Karpas-422 (cell line): ENCODE measurements around the gene TMEM220. TPM values are rescaled to one million over a fixed set of nuclear protein-coding genes. Genes with fewer than 3 reads are reported as not detected.

Experiments
- DNase-seq: peaks from one replicate; pipeline ENCODE4 v3.0.0-alpha.2; 2015
- H2AFZ ChIP-seq: fragments of 200-600 bp; sonication (generic); 2 replicates; pipeline ENCODE4 v1.6.1; 2014; ENCODE audit warnings: antibody characterized with exemption, low read length, mixed read lengths
- H3K27ac ChIP-seq: fragments of 200-600 bp; sonication (generic); 2 replicates; pipeline ENCODE4 v1.5.1; 2014; ENCODE audit warnings: mild to moderate bottlenecking, low read length, moderate library complexity
- H3K27me3 ChIP-seq: fragments of 200-600 bp; sonication (generic); 2 replicates; pipeline ENCODE4 v1.6.1; 2014; ENCODE audit warnings: low read length, mixed read lengths
- H3K36me3 ChIP-seq: fragments of 200-600 bp; sonication (generic); 2 replicates; pipeline ENCODE4 v1.6.1; 2014; ENCODE audit warnings: low read length, mixed read lengths; ENCODE audit not compliant: insufficient read depth
- H3K4me1 ChIP-seq: fragments of 200-600 bp; sonication (generic); 2 replicates; pipeline ENCODE4 v1.6.1; 2014; ENCODE audit warnings: mild to moderate bottlenecking, low read length, mixed read lengths
- H3K4me2 ChIP-seq: fragments of 200-600 bp; sonication (generic); 2 replicates; pipeline ENCODE4 v1.6.1; 2014; ENCODE audit warnings: low read length, low read depth, mild to moderate bottlenecking; ENCODE audit not compliant: poor library complexity, severe bottlenecking
- H3K4me3 ChIP-seq: fragments of 200-600 bp; sonication (generic); 2 replicates; pipeline ENCODE4 v1.5.1; 2014; ENCODE audit warnings: mild to moderate bottlenecking, antibody characterized with exemption, low read length, mixed read lengths
- H3K79me2 ChIP-seq: fragments of 200-600 bp; sonication (generic); 2 replicates; pipeline ENCODE4 v1.6.1; 2014; ENCODE audit warnings: mild to moderate bottlenecking, low read length, mixed read lengths
- H3K9ac ChIP-seq: fragments of 200-600 bp; sonication (generic); 2 replicates; pipeline ENCODE4 v1.6.0; 2014; ENCODE audit warnings: low read length
- H3K9me2 ChIP-seq: fragments of 200-600 bp; sonication (generic), shearing (Covaris generic); replicated peaks from 2 replicates; pipeline ENCODE4 v1.6.0; 2014; ENCODE audit warnings: mild to moderate bottlenecking, low read length, moderate library complexity; ENCODE audit not compliant: insufficient read depth
- H3K9me3 ChIP-seq: fragments of 300-700, 200-600 bp; sonication (generic); 2 replicates; pipeline ENCODE4 v1.6.1; 2014; ENCODE audit warnings: low read length, mixed read lengths
- H4K20me1 ChIP-seq: fragments of 200-600 bp; sonication (generic); 2 replicates; pipeline ENCODE4 v1.6.1; 2014; ENCODE audit warnings: mild to moderate bottlenecking, antibody characterized with exemption, low read length, low read depth; ENCODE audit not compliant: insufficient read depth
- total RNA-seq: library from RNA; depleted of rRNA; stranded (reverse); fragments of >200 nt; shearing (Covaris generic); gene quantifications from 2 replicates; pipeline ENCODE4 v1.2.3, GENCODE V29; 2014; ENCODE audit warnings: low replicate concordance; rRNA removed

The TMEM220 gene
- not detected in 2 replicates for total RNA-seq

DNA sequence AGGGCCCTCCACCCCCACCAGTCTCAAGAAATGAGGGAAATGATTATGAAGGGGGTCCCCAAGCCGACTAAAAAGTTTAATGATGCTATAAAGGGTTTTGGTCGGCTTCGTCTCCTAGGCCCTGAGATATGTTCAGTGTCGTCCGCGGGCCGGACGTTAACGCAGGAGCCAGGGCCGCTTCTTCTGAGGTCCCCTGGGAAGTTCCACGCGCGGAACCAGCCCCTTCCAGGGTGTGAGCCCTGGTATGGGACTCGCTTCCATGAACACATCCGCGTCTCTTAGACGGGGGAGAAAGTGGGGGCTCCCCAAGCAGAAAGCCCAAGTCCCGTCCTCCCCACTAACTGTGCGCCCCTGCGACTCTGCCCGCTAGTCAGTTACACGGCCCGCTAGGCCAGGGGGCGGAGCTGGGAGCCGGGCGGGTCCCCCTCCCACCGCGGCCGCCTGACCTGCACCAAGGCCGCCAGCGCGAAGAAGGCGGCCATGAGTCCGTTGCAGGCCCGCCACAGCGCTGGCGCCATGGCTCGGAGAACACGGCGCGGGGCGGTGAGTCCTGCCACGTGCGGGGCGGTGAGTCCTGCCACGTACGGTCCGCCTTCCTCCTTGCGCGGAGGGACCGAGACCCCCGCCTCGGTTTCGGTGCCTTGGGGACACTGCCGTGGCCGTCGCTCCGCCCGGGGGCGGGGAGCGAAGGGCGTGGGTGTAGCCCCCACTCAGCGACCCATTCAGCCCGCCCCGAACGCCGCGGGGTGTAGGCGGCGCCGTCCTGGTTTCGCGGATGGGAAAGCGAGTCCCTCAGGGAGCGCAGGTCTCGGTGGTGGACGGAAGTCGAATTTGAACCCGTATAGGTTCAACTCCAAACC, at the start of gene TMEM220:
TSS of gene TMEM220 (minus strand) at position 690 of the 860 bp plus-strand sequence. CDS start at position 518, 172 bp downstream.
- no peaks in the 10 kb centered on the region for H3K9me2 ChIP-seq
- peaks cover 12% of the 10 kb centered on the region for H3K4me1 ChIP-seq
- H3K4me2 ChIP-seq = no peak within 1 kb of the TSS
- H3K27ac ChIP-seq = no peak within 1 kb of the TSS
- no peaks in the 10 kb centered on the region for H3K79me2 ChIP-seq
- H2AFZ ChIP-seq = no peak within 1 kb of the TSS
- no peaks in the 10 kb centered on the region for H4K20me1 ChIP-seq
- H3K9me3 ChIP-seq = no peaks in the 10 kb centered on the region
- H3K27me3 ChIP-seq = no peaks in the 10 kb centered on the region
- no peak for DNase-seq
- no peaks in the 10 kb centered on the region for H3K36me3 ChIP-seq
- H3K9ac ChIP-seq = no peak within 1 kb of the TSS
- no peak within 1 kb of the TSS for H3K4me3 ChIP-seq

DNA sequence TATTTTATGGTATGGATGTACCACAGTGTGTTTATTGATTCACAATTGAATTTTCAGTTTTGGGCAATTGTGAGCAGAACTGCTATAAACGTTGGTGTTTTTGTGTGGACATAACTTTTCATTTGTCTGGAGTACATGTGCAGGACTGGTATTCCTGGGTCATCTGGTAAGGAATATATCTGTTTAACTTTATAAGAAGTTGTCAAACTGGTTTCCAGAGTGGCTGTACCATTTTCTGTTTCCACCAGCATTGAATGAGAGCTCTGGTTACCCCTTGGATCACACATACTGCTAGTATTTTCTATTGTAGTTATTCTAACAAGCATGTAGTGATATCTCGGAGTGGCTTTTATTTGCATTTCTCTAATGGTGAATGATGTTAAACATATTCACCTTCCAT, 49.8 kb upstream of the TMEM220 start:
- H2AFZ ChIP-seq = no peak overlapping the region
- no peaks in the 10 kb centered on the region for H3K9me2 ChIP-seq
- H3K79me2 ChIP-seq = no peaks in the 10 kb centered on the region
- no peaks in the 10 kb centered on the region for H3K36me3 ChIP-seq
- H3K4me3 ChIP-seq = no peak overlapping the region
- no peak overlapping the region for H3K4me2 ChIP-seq
- peaks cover 6% of the 10 kb centered on the region; the same call in 1 of the 2 replicates for H3K4me1 ChIP-seq
- no peaks in the 10 kb centered on the region for H3K9me3 ChIP-seq
- no peak for DNase-seq
- H3K27ac ChIP-seq = no peak overlapping the region
- H4K20me1 ChIP-seq = no peaks in the 10 kb centered on the region
- no peaks in the 10 kb centered on the region for H3K27me3 ChIP-seq
- no peak overlapping the region for H3K9ac ChIP-seq

DNA sequence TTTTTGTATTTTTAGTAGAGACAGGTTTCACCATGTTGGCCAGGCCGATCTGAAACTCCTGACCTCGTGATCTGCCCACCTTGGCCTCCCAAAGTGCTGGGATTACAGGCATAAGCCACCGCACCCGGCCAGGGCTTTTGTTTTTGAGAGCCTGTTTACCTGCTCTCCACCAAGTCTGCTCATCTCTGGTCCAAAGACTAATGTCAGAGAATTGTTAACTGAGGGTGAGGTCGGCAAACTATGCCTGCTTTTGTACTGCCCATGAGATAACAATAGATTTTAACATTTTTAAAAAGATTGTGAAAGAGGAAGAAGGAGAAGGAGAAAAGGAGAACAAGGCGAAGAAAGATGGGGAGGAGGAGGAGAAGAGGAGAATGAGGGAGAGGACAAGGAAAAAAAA, 48.1 kb upstream of the TMEM220 start:
- no peak for DNase-seq
- Histone ChIP-seq H4K20me1 (no peaks in the 10 kb centered on the region), H3K27ac (no peak overlapping the region), H3K36me3 (no peaks in the 10 kb centered on the region), H3K79me2 (no peaks in the 10 kb centered on the region), H3K9me2 (no peaks in the 10 kb centered on the region), H3K4me3 (no peak overlapping the region), H3K27me3 (no peaks in the 10 kb centered on the region), H3K9me3 (no peaks in the 10 kb centered on the region), H3K4me1 (peaks cover 6% of the 10 kb centered on the region; the same call in 1 of the 2 replicates), H2AFZ (no peak overlapping the region), H3K4me2 (no peak overlapping the region), H3K9ac (no peak overlapping the region)

DNA sequence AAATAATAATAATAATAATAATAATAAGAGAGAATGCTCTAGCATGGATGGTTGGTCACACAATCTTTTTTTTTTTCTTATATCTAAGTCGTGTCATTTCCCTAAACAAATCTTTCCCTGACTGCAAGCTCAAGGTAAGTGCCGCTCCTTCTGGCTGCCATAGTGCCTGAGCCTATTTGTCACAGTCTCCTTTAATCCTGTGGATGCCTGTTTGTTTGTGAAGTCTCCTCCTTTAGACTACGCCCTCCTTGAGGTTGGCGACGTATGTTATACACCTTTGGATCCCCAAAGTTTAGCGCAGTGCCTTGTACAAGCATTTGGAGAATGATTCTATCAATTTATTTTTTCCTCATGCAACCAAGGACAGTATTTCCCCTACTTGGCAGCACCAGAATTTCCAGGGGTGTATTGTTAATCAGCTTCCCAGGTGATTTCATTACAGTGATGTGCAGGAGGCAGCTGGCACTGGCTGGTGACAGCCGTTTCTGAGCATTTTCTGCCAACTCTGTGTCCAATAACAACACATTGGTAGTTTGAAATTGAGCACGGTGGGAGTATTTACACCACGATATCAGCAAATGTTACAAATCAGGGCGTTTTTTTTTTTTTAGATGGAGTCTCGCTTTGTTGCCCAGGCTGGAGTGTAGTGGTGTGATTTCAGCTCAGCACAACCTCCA, 47.4 kb upstream of the TMEM220 start:
- H3K27me3 ChIP-seq = no peaks in the 10 kb centered on the region
- peaks cover 6% of the 10 kb centered on the region; the same call in 1 of the 2 replicates for H3K4me1 ChIP-seq
- H2AFZ ChIP-seq = no peak overlapping the region
- H3K4me3 ChIP-seq = no peak overlapping the region
- no peak overlapping the region for H3K4me2 ChIP-seq
- no peaks in the 10 kb centered on the region for H3K79me2 ChIP-seq
- peaks cover under 1% of the 10 kb centered on the region for H3K9me3 ChIP-seq
- DNase-seq = no peak
- no peaks in the 10 kb centered on the region for H3K36me3 ChIP-seq
- H3K9me2 ChIP-seq = no peaks in the 10 kb centered on the region
- H4K20me1 ChIP-seq = no peaks in the 10 kb centered on the region
- H3K27ac ChIP-seq = no peak overlapping the region
- H3K9ac ChIP-seq = no peak overlapping the region

DNA sequence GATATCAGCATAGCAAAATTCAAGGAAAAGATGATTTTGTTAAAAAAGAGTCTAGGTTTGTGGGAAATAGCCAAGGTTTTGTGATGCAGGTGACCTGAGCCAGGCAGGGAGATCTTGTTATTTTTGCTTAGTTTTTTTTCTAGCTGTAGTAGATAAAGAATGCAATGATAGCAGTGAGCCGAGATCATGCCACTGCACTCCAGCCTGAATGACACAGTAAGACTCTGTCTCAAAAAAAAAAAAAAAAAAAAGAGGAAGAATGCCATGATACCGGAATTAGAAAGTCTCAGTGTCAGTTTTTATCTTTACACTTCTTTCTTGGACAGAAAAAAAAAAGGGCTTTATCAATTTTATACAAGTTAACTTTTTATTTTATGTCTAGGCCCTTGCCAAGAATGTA, 46.6 kb upstream of the TMEM220 start:
- Histone ChIP-seq H2AFZ (no peak overlapping the region), H4K20me1 (no peaks in the 10 kb centered on the region), H3K4me3 (no peak overlapping the region), H3K4me2 (no peak overlapping the region), H3K4me1 (peaks cover 6% of the 10 kb centered on the region; the same call in 1 of the 2 replicates), H3K36me3 (no peaks in the 10 kb centered on the region), H3K27me3 (no peaks in the 10 kb centered on the region), H3K27ac (no peak overlapping the region), H3K9ac (no peak overlapping the region), H3K79me2 (no peaks in the 10 kb centered on the region), H3K9me3 (peaks cover 8% of the 10 kb centered on the region), H3K9me2 (no peaks in the 10 kb centered on the region)
- DNase-seq = no peak

DNA sequence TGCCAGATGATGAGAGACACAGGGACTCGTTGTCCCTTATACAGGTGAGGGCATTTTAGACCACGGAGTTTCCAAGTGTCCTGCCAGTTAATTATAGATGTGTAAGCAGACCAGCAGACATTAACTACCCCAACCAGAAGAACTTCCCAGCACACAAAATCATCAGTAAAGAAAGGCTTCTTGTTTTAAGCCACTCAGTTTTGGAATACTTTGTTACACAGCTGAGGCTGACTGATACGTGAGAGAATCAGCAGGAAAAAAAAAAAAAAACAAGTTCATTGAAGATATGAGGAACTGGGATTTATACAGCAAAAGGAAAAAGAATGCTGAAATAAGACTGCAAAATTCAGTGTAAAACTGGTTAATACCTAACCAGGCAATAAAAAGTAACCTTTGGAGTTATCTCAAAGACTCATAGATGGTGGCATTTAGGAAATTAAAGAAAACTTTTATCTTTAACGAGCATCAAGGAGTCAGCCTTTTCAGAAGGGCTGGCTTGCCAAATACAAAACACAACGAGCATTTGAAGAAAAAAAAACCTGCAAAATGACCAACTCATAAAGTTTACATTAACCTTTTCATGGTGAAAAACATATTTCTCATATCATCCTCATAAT, 46.0 kb upstream of the TMEM220 start:
- Histone ChIP-seq H3K9me2 (no peaks in the 10 kb centered on the region), H3K36me3 (no peaks in the 10 kb centered on the region), H3K27me3 (no peaks in the 10 kb centered on the region), H3K4me3 (no peak overlapping the region), H3K4me2 (no peak overlapping the region), H4K20me1 (no peaks in the 10 kb centered on the region), H3K9me3 (peaks cover 8% of the 10 kb centered on the region), H2AFZ (no peak overlapping the region), H3K27ac (no peak overlapping the region), H3K4me1 (peaks cover 6% of the 10 kb centered on the region; the same call in 1 of the 2 replicates), H3K9ac (no peak overlapping the region), H3K79me2 (no peaks in the 10 kb centered on the region)
- no peak for DNase-seq

DNA sequence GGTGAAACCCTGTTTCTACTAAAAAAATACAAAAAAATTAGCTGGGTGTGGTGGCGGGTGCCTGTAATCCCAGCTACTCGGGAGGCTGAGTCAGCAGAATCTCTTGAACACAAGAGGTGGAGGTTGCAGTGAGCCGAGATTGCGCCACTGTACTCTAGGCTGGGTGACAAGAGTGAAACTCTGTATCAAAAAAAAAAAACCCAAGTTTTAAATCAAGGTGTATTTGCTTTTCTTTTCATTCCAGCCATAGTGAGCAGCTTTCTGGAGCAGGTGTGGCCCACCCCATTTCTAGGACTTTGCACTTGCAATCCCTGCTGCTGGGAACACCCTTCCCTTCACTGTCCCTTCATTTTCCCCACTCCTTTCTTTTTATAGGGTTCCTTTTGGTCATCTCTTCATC, 45.2 kb upstream of the TMEM220 start:
- H3K9me2 ChIP-seq = no peaks in the 10 kb centered on the region
- H3K4me2 ChIP-seq = no peak overlapping the region
- peaks cover 6% of the 10 kb centered on the region; the same call in 1 of the 2 replicates for H3K4me1 ChIP-seq
- H3K36me3 ChIP-seq = no peaks in the 10 kb centered on the region
- no peaks in the 10 kb centered on the region for H4K20me1 ChIP-seq
- H2AFZ ChIP-seq = no peak overlapping the region
- DNase-seq = no peak
- no peaks in the 10 kb centered on the region for H3K79me2 ChIP-seq
- no peak overlapping the region for H3K27ac ChIP-seq
- peaks cover 8% of the 10 kb centered on the region for H3K9me3 ChIP-seq
- H3K4me3 ChIP-seq = no peak overlapping the region
- no peaks in the 10 kb centered on the region for H3K27me3 ChIP-seq
- no peak overlapping the region for H3K9ac ChIP-seq

GRCh38 chr17:10773391-10773790, 43.6 kb upstream of the TMEM220 start:
- no peaks in the 10 kb centered on the region for H3K36me3 ChIP-seq
- no peaks in the 10 kb centered on the region for H4K20me1 ChIP-seq
- no peaks in the 10 kb centered on the region for H3K9me2 ChIP-seq
- H3K79me2 ChIP-seq = no peaks in the 10 kb centered on the region
- H3K27me3 ChIP-seq = no peaks in the 10 kb centered on the region
- no peak overlapping the region for H3K9ac ChIP-seq
- peaks cover 8% of the 10 kb centered on the region for H3K9me3 ChIP-seq
- no peak overlapping the region for H2AFZ ChIP-seq
- DNase-seq = no peak
- no peak overlapping the region for H3K27ac ChIP-seq
- H3K4me3 ChIP-seq = no peak overlapping the region
- no peak overlapping the region for H3K4me2 ChIP-seq
- H3K4me1 ChIP-seq = peaks cover 6% of the 10 kb centered on the region; the same call in 1 of the 2 replicates
